ENCODE measurements around the gene ADAMTS2. TPM values are rescaled to one million over a fixed set of nuclear protein-coding genes. Genes with fewer than 3 reads are reported as not detected.

ADAMTS2 gene
- total and polyA plus RNA-seq, 2 donors (not counting 3 experiments of a cell fraction or from before 2014, with no cell fraction given) = not detected

DNA sequence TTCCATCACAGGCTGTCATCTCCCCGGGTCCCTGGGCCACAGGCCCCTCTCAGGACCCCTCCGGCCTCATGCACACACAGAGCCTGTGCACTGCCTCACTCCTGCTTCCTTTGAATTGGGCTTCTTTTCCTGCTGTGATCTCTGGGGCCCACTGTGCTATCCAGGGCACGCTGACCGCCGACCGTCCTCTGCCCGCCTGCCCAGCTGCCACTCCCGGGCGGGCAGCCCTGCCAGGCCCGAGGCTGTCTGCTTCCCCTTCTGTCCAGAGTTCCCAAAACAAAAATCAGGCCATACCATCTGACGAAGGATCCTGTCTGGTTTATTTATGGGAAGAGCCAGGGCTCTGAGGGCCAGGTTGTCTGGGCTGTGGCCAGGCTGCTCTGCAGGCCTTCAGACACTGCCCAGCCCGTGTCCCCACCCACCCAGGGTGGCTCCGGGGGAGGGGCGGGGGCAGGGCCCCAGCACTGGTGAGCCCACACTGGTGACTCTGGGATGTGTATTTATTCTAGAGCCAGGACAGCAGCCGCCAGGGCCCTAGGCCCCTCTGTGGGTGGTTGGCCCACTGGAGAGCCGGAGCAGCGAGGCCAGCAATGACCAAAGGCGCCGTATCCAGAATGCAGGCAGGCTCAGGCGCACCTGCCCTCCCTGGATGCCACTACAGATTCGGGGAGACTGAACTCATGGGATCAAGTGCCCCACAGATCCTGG is 57.0 kb downstream of the ADAMTS2 start:
- H3K36me3 ChIP-seq (ENCODE audit: control insufficient read depth in 2 of 2, extremely low read depth in 1 of 2, insufficient read depth in 2 of 2, low read length in 2 of 2) = no peaks in the 10 kb centered on the region
- dilution Hi-C loops (cut with MboI; ENCODE audit: extremely low pct_ligation_motif_present, low sequenced_read_pairs) = no loop called here
- no peaks in the 10 kb centered on the region for H3K9me1 ChIP-seq (replicated peaks; ENCODE audit: control insufficient read depth, extremely low read depth, insufficient read depth, low read length)
- H3K9ac ChIP-seq (replicated peaks; ENCODE audit: extremely low read depth, insufficient read depth, low read length) = no peak overlapping the region
- no peaks in the 10 kb centered on the region for H3K79me2 ChIP-seq (ENCODE audit: control insufficient read depth, insufficient read depth, low read length)
- intact Hi-C loops (cut with micrococcal nuclease) = no loop called here
- ChIA-PET POLR2A (no interaction called here), CTCF (no interaction called here)
- no peak overlapping the region for H3K4me2 ChIP-seq (ENCODE audit: insufficient read depth, low read length)
- H3K27me3 ChIP-seq (ENCODE audit: control insufficient read depth in 2 of 2, insufficient read depth in 2 of 2, low read length in 2 of 2) = no peaks in the 10 kb centered on the region
- no TSS peak for BruUV-seq (replicated peaks)
- no peaks in the 10 kb centered on the region for H4K20me1 ChIP-seq (replicated peaks; ENCODE audit: control insufficient read depth, extremely low read depth, insufficient read depth, low read length)
- FAIRE-seq = no peak
- H3K4me1 ChIP-seq (ENCODE audit: control insufficient read depth, extremely low read depth, insufficient read depth, low read length) = no peaks in the 10 kb centered on the region
- no peak overlapping the region for H2AFZ ChIP-seq (ENCODE audit: low read depth, low read length)
- DNase-seq (ENCODE audit: low read depth, low spot score) = no peak
- H3K4me3 ChIP-seq (replicated peaks in 1 of 3; ENCODE audit: insufficient read depth in 1 of 3, low read depth in 1 of 3, low read length in 3 of 3) = no peak overlapping the region
- TF ChIP-seq GATA2 (IDR thresholded peaks at IDR 0.05; ENCODE audit: insufficient read depth, insufficient read length, low read depth, low read length) = no peak
- TF ChIP-seq FOS (IDR thresholded peaks at IDR 0.05; ENCODE audit: borderline replicate concordance, insufficient read depth, low read length) = no peak
- no peak for TF ChIP-seq MYC (IDR thresholded peaks at IDR 0.05; ENCODE audit: low read depth, low read length)
- no peak for TF ChIP-seq EZH2 (IDR thresholded peaks at IDR 0.05; ENCODE audit: borderline replicate concordance, low read depth, low read length, severe bottlenecking)
- TF ChIP-seq, protein P1, sequence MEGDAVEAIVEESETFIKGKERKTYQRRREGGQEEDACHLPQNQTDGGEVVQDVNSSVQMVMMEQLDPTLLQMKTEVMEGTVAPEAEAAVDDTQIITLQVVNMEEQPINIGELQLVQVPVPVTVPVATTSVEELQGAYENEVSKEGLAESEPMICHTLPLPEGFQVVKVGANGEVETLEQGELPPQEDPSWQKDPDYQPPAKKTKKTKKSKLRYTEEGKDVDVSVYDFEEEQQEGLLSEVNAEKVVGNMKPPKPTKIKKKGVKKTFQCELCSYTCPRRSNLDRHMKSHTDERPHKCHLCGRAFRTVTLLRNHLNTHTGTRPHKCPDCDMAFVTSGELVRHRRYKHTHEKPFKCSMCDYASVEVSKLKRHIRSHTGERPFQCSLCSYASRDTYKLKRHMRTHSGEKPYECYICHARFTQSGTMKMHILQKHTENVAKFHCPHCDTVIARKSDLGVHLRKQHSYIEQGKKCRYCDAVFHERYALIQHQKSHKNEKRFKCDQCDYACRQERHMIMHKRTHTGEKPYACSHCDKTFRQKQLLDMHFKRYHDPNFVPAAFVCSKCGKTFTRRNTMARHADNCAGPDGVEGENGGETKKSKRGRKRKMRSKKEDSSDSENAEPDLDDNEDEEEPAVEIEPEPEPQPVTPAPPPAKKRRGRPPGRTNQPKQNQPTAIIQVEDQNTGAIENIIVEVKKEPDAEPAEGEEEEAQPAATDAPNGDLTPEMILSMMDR (IDR thresholded peaks at IDR 0.05; ENCODE audit: extremely low read depth in 1 of 2, insufficient read depth in 1 of 2, low read depth in 1 of 2, low read length in 2 of 2) = no peak
- no peak for TF ChIP-seq JUN (IDR thresholded peaks at IDR 0.05; ENCODE audit: borderline replicate concordance, insufficient read depth, insufficient read length, low read depth)
- TF ChIP-seq POLR2AphosphoS5 (IDR thresholded peaks at IDR 0.05; ENCODE audit: insufficient read depth, low read depth, low read length) = no peak
- TF ChIP-seq, protein P2, sequence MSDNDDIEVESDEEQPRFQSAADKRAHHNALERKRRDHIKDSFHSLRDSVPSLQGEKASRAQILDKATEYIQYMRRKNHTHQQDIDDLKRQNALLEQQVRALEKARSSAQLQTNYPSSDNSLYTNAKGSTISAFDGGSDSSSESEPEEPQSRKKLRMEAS (IDR thresholded peaks at IDR 0.05; ENCODE audit: insufficient read depth, insufficient read length) = no peak
- TF ChIP-seq POLR2A (IDR thresholded peaks at IDR 0.05; ENCODE audit: low read depth, low read length) = no peak
- peaks cover 3% of the 10 kb centered on the region for H3K9me3 ChIP-seq (replicated peaks; ENCODE audit: control insufficient read depth, insufficient read depth, low read length)
- no peak overlapping the region for H3K27ac ChIP-seq (ENCODE audit: insufficient read depth, low read depth, low read length)
